ENCODE data around the gene SYNGR4.

DNA sequence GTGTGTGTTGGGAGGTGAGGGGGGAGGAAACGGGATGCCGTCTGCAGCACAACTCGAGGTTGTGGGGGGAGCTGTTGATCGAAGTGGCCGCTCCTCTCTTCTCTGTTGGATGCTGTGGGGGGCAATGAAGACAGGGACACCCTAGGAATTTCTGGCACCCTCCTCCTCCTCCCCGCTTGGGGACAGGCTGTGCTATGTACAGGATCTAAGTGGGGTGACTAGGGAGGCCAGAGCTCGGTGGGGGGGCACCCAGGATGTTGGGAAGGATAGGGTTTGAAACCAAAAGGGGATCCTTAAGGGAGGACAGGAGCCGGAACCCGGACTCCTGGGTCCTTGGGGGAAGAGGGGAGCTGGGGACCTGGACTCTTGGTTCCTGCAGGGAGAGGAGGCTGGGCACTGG lies 31.3 kb downstream of the SYNGR4 start:
- no peak for TF ChIP-seq ZNF8 (CRISPR knock-in tag; IDR thresholded peaks at IDR 0.05)
- no peak for TF ChIP-seq ZC3H10 (CRISPR knock-in tag; IDR thresholded peaks at IDR 0.05)
- TF ChIP-seq ZFP3 (CRISPR knock-in tag; IDR thresholded peaks at IDR 0.05), result no peak
- TF ChIP-seq ARNTL (CRISPR knock-in tag; IDR thresholded peaks at IDR 0.05; ENCODE audit: borderline replicate concordance, low read depth), result no peak
- no peak for TF ChIP-seq CREB5 (CRISPR knock-in tag; IDR thresholded peaks at IDR 0.05; ENCODE audit: low read depth)

Measured in SK-N-SH treated with all-trans-retinoic acid at 6 μM for 48 hours (cell line).